ENCODE results near the gene SEMA3B. TPM values are rescaled to one million over a fixed set of nuclear protein-coding genes. Genes with fewer than 3 reads are reported as not detected.
"Not testable (repeated sequence)": the region's sequence is repeated elsewhere in the genome, so short reads cannot be mapped to it uniquely, and the experiment has no call there.

Gene SEMA3B
- total RNA-seq, 4 donors from 2014 or later = 29.1 to 54.9 (median 44.2) TPM

GRCh38 chr3:50243543-50243895 lies 25.4 kb upstream of the SEMA3B start:
- H3K27ac ChIP-seq = peak overlapping the region in 3 of 4 donors; percentile 84 to 100 (median 96)
- H3K4me3 ChIP-seq = peak overlapping the region in 1 of 2 donors; percentile 11
- H3K4me1 ChIP-seq = peaks cover 3 to 100% (median 90%) of the 10 kb centered on the region in 3 donors
- no peaks in the 10 kb centered on the region for H3K9me3 ChIP-seq
- 75 to 76% methylated on average over 3 to 4 of the region's 4 CpGs for whole genome bisulfite sequencing, 2 donors (ENCODE audit: low coverage in 1 of 2)
- ATAC-seq = no peak
- TF ChIP-seq CTCF (IDR thresholded peaks at IDR 0.05) (no peak), POLR2AphosphoS5 (IDR thresholded peaks at IDR 0.05) (no peak), POLR2A (IDR thresholded peaks at IDR 0.05) (no peak), EP300 (IDR thresholded peaks at IDR 0.05) (no peak)
- peaks cover 0 to 21% of the 10 kb centered on the region in 2 donors for H3K36me3 ChIP-seq
- no peaks in the 10 kb centered on the region for H3K27me3 ChIP-seq

GRCh38 chr3:50244813-50245212 lies 24.1 kb upstream of the SEMA3B start:
- not testable (repeated sequence) for H3K27me3 ChIP-seq, ATAC-seq, H3K9me3 ChIP-seq, H3K4me3 ChIP-seq
- peaks cover 3 to 100% (median 90%) of the 10 kb centered on the region in 3 donors for H3K4me1 ChIP-seq
- H3K27ac ChIP-seq = peak overlapping the region in 3 of 4 donors; percentile 84 to 100 (median 96)
- 59% methylated on average over 6 of the region's 6 CpGs; no CpG with 5 or more reads in 1 of the 2 donors for WGBS, 2 donors (ENCODE audit: low coverage in 1 of 2)
- H3K36me3 ChIP-seq = peaks cover 0 to 15% of the 10 kb centered on the region in 2 donors

GRCh38 chr3:50245251-50245745 lies 23.6 kb upstream of the SEMA3B start:
- TF ChIP-seq EP300 (IDR thresholded peaks at IDR 0.05) = no peak
- TF ChIP-seq POLR2A (IDR thresholded peaks at IDR 0.05) = no peak
- no peak for TF ChIP-seq POLR2AphosphoS5 (IDR thresholded peaks at IDR 0.05)
- TF ChIP-seq CTCF (IDR thresholded peaks at IDR 0.05) = no peak
- H3K27me3 ChIP-seq = no peaks in the 10 kb centered on the region
- no peaks in the 10 kb centered on the region for H3K9me3 ChIP-seq
- ATAC-seq = no peak
- H3K4me1 ChIP-seq = peaks cover 3 to 100% (median 90%) of the 10 kb centered on the region in 3 donors
- peaks cover 0 to 16% of the 10 kb centered on the region in 2 donors for H3K36me3 ChIP-seq
- WGBS, 2 donors (ENCODE audit: low coverage in 1 of 2) = 45 to 86% methylated on average over 4 to 6 of the region's 16 CpGs
- H3K27ac ChIP-seq = peak overlapping the region in 3 of 4 donors; percentile 78 to 100 (median 96)
- H3K4me3 ChIP-seq = peak overlapping the region in 1 of 2 donors; percentile 47

- Histone ChIP-seq H3K4me3 (peak overlapping the region; percentile 30 to 47), H3K27me3 (no peaks in the 10 kb centered on the region), H3K27ac (peak overlapping the region; percentile 31 to 100 (median 87)), H3K36me3 (peaks cover 0 to 18% of the 10 kb centered on the region in 2 donors), H3K9me3 (no peaks in the 10 kb centered on the region), H3K4me1 (peaks cover 3 to 100% (median 91%) of the 10 kb centered on the region in 3 donors)
- TF ChIP-seq POLR2AphosphoS5 (IDR thresholded peaks at IDR 0.05) (peak; percentile 33), CTCF (IDR thresholded peaks at IDR 0.05) (peak in 3 of 4 experiments; percentile 96 to 98 (median 98)), EP300 (IDR thresholded peaks at IDR 0.05) (no peak)
- WGBS, 2 donors (ENCODE audit: low coverage in 1 of 2) = 10% methylated on average over 3 of the region's 25 CpGs; no CpG with 5 or more reads in 1 of the 2 donors
- peak; percentile 82 for ATAC-seq
These were observed 23.0 kb upstream of the SEMA3B start for GRCh38 chr3:50245831-50246516.

- WGBS, 2 donors (ENCODE audit: low coverage in 1 of 2) = 28 to 38% methylated on average over 2 to 3 of the region's 10 CpGs
- peak; percentile 44 for ATAC-seq
- Histone ChIP-seq H3K9me3 (no peaks in the 10 kb centered on the region), H3K4me3 (peak overlapping the region in 1 of 2 donors; percentile 47), H3K4me1 (peaks cover 3 to 100% (median 90%) of the 10 kb centered on the region in 3 donors), H3K27ac (peak overlapping the region; percentile 31 to 100 (median 87)), H3K27me3 (no peaks in the 10 kb centered on the region), H3K36me3 (peaks cover 0 to 23% of the 10 kb centered on the region in 2 donors)
- TF ChIP-seq EP300 (IDR thresholded peaks at IDR 0.05) (no peak), POLR2A (IDR thresholded peaks at IDR 0.05) (no peak), POLR2AphosphoS5 (IDR thresholded peaks at IDR 0.05) (no peak), CTCF (IDR thresholded peaks at IDR 0.05) (peak in 1 of 4 experiments; percentile 7)
These were observed 22.4 kb upstream of the SEMA3B start for GRCh38 chr3:50246517-50246954.

Data from gastroesophageal sphincter (tissue), 4 donors.